Thyroid gland (tissue), 4 donors: ENCODE data around the gene TC2N. TPM values are rescaled to one million over a fixed set of nuclear protein-coding genes. Genes with fewer than 3 reads are reported as not detected.

Experiments
- DNase-seq, 2 donors: peaks; one replicate each; pipeline ENCODE4 v3.0.0-alpha.2; 2019
- H3K27ac ChIP-seq, 3 donors: fragments of 200-600 bp; sonication (generic); 1 replicate in 2 of 3; 2 replicates in 1 of 3; pipeline ENCODE4 v1.5.1; 2016 to 2019; ENCODE audit warnings: mild to moderate bottlenecking in 1 of 3, moderate library complexity in 1 of 3
- H3K27me3 ChIP-seq: fragments of 200-600 bp; sonication (generic); one replicate; pipeline ENCODE4 v1.5.1; 2019
- H3K36me3 ChIP-seq, 2 donors: fragments of 200-600 bp; sonication (generic); one replicate each; pipeline ENCODE4 v1.5.1; 2016 to 2019
- H3K4me1 ChIP-seq, 2 donors: fragments of 200-600 bp; sonication (generic); one replicate each; pipeline ENCODE4 v1.5.1; 2017 to 2019
- H3K4me3 ChIP-seq, 3 donors: fragments of 200-600 bp; sonication (generic); replicated peaks in 1 of 3; 1 replicate in 2 of 3; 2 replicates in 1 of 3; pipeline ENCODE4 v1.5.1; 2016; ENCODE audit warnings: mild to moderate bottlenecking in 1 of 3
- H3K9me3 ChIP-seq: fragments of 200-600 bp; sonication (generic); one replicate; pipeline ENCODE4 v1.5.1; 2017
- POLR2A ChIP-seq, 2 donors: fragments of 450-650 bp; IDR thresholded peaks; one replicate each; pipeline ENCODE4 v1.6.1; 2017; ENCODE audit warnings: antibody characterized with exemption in 2 of 2, mild to moderate bottlenecking in 2 of 2, moderate library complexity in 1 of 2
- WGBS, 2 donors: methylation state at CpG; one replicate each; pipeline ENCODE4 v1.1.5; 2017; 5-methylcytosine and 5-hydroxymethylcytosine counted together
- intact Hi-C: fragments of 100-400 bp; cut with DNase I; formaldehyde crosslinking; loops from one replicate; pipeline ENCODE4 v1.15.1; 2023
- total RNA-seq, 4 donors: library from RNA; depleted of rRNA; stranded (reverse); fragments of >200 nt; gene quantifications; one replicate each; pipeline ENCODE4 v1.2.3, GENCODE V29; 2016
- TF ChIP-seq, protein P1 (sequence below), 6 experiments: fragments of 200-600 bp in 3 of 6; fragments of 450-650 bp in 3 of 6; sonication (generic) in 3 of 6; IDR thresholded peaks; one replicate each; pipeline ENCODE4 v1.5.1; 2016 to 2019; ENCODE audit warnings: antibody characterized with exemption in 6 of 6, mild to moderate bottlenecking in 2 of 6, inconsistent platforms in 1 of 6, moderate library complexity in 1 of 6

The TC2N gene
- total RNA-seq, 4 donors from 2014 or later, result 57.5 to 102 (median 78.0) TPM

DNA sequence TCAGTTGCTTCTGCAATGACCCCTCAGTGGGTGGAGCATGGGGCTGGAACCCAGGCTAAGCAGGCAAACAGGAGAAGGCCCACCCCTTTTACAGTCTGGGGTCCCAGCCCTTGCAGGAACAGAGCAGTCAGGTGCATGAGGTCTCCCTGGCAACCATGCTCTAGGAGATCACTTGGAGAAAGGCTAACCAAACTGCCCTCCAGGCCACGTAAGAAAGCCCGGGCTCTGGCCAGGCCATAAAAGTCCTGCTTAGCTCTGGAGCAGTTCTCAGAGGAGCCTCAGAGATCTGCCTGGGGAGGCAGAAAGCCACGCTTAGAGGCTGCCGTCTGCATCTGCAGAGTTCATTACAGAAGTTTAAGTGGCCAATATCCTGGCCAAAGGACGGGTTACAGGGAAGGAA is 15.0 kb upstream of the TC2N start:
- no peaks in the 10 kb centered on the region for H3K36me3 ChIP-seq
- peak overlapping the region in 2 of 3 donors; percentile 25 to 64 for H3K27ac ChIP-seq
- H3K27me3 ChIP-seq, result no peaks in the 10 kb centered on the region
- TF ChIP-seq POLR2A (IDR thresholded peaks at IDR 0.05), result no peak
- TF ChIP-seq, protein P1, sequence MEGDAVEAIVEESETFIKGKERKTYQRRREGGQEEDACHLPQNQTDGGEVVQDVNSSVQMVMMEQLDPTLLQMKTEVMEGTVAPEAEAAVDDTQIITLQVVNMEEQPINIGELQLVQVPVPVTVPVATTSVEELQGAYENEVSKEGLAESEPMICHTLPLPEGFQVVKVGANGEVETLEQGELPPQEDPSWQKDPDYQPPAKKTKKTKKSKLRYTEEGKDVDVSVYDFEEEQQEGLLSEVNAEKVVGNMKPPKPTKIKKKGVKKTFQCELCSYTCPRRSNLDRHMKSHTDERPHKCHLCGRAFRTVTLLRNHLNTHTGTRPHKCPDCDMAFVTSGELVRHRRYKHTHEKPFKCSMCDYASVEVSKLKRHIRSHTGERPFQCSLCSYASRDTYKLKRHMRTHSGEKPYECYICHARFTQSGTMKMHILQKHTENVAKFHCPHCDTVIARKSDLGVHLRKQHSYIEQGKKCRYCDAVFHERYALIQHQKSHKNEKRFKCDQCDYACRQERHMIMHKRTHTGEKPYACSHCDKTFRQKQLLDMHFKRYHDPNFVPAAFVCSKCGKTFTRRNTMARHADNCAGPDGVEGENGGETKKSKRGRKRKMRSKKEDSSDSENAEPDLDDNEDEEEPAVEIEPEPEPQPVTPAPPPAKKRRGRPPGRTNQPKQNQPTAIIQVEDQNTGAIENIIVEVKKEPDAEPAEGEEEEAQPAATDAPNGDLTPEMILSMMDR (IDR thresholded peaks at IDR 0.05), result no peak
- intact Hi-C loops, result no loop called here
- no peak overlapping the region for H3K4me3 ChIP-seq
- peaks cover 0 to 8% of the 10 kb centered on the region in 2 donors for H3K4me1 ChIP-seq
- DNase-seq, result no peak
- no peaks in the 10 kb centered on the region for H3K9me3 ChIP-seq
- 76 to 83% methylated on average over 5 of the region's 5 CpGs for WGBS, 2 donors

- no peaks in the 10 kb centered on the region for H3K9me3 ChIP-seq
- WGBS, 2 donors, result 72 to 75% methylated on average over 5 to 6 of the region's 6 CpGs
- peaks cover 0 to 2% of the 10 kb centered on the region in 2 donors for H3K4me1 ChIP-seq
- no peaks in the 10 kb centered on the region for H3K27me3 ChIP-seq
- H3K36me3 ChIP-seq, result no peaks in the 10 kb centered on the region
- no peak overlapping the region for H3K4me3 ChIP-seq
- DNase-seq, result no peak
- H3K27ac ChIP-seq, result no peak overlapping the region
- intact Hi-C loops, result no loop called here
- TF ChIP-seq POLR2A (IDR thresholded peaks at IDR 0.05), result no peak
- TF ChIP-seq, protein P1 (IDR thresholded peaks at IDR 0.05), result no peak
Observed at GRCh38 chr14:91879196-91879595, 11.9 kb upstream of the TC2N start.

GRCh38 chr14:91878274-91878673 is 10.9 kb upstream of the TC2N start:
- intact Hi-C loops, result no loop called here
- H3K4me3 ChIP-seq, result no peak overlapping the region
- no peak overlapping the region for H3K27ac ChIP-seq
- TF ChIP-seq, protein P1 (IDR thresholded peaks at IDR 0.05), result no peak
- TF ChIP-seq POLR2A (IDR thresholded peaks at IDR 0.05), result no peak
- H3K27me3 ChIP-seq, result no peaks in the 10 kb centered on the region
- WGBS, 2 donors, result 94 to 97% methylated on average over 5 of the region's 5 CpGs
- no peak for DNase-seq
- H3K4me1 ChIP-seq, result peaks cover 9 to 11% of the 10 kb centered on the region in 2 donors
- no peaks in the 10 kb centered on the region for H3K9me3 ChIP-seq
- H3K36me3 ChIP-seq, result no peaks in the 10 kb centered on the region

GRCh38 chr14:91877376-91877915 is 10.1 kb upstream of the TC2N start:
- Histone ChIP-seq H3K27ac (no peak overlapping the region), H3K36me3 (no peaks in the 10 kb centered on the region), H3K4me1 (peaks cover 11 to 20% of the 10 kb centered on the region in 2 donors)

DNA sequence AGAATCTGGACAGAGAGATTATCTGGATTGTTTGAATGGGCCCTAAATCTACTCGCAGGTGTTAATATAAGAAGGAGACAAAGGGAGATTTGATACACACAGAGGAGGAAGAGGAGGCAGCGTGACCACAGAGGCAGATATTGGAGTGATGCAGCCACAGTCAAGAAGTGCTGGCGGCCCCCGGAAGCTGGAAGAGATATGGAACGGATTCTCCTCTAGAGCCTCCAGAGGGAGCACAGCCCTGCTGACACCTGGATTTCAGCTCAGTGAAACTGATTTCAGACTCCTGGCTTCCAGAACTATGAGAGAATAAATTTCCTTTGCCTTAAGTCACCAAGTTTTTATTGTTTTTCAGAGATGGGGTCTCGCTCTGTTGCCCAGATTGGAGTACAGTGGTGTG is 9.2 kb upstream of the TC2N start:
- TF ChIP-seq, protein P1 (IDR thresholded peaks at IDR 0.05), result no peak
- intact Hi-C loops, result no loop called here
- WGBS, 2 donors, result 94 to 95% methylated on average over 6 of the region's 6 CpGs
- DNase-seq, result no peak
- no peak overlapping the region for H3K4me3 ChIP-seq
- no peaks in the 10 kb centered on the region for H3K36me3 ChIP-seq
- H3K9me3 ChIP-seq, result no peaks in the 10 kb centered on the region
- H3K27ac ChIP-seq, result no peak overlapping the region
- H3K4me1 ChIP-seq, result peaks cover 15 to 24% of the 10 kb centered on the region in 2 donors
- H3K27me3 ChIP-seq, result no peaks in the 10 kb centered on the region

More at GRCh38 chr14:91877376-91877915, 10.1 kb upstream of the TC2N start:
- no peaks in the 10 kb centered on the region for H3K27me3 ChIP-seq
- TF ChIP-seq, protein P1 (IDR thresholded peaks at IDR 0.05), result no peak
- no peak for TF ChIP-seq POLR2A (IDR thresholded peaks at IDR 0.05)
- H3K4me3 ChIP-seq, result no peak overlapping the region
- WGBS, 2 donors, result 86 to 89% methylated on average over 13 of the region's 13 CpGs
- no peak for DNase-seq
- intact Hi-C loops, result no loop called here
- H3K9me3 ChIP-seq, result no peaks in the 10 kb centered on the region
